NCI-H2227 treated with DMSO at 0.1 percent for 48 hours (cell line): Measurements from ENCODE around the gene RNF187.
A peak's percentile ranks its signal among the peaks of the same experiment; 100 is the strongest.
"Not testable (repeated sequence)": the region's sequence is repeated elsewhere in the genome, so short reads cannot be mapped to it uniquely, and the experiment has no call there.

ENCODE experiments used
- DNase-seq: peaks from one replicate; lab custom pipeline; 2025; lab: John Stamatoyannopoulos, UW

RNF187 gene

GRCh38 chr1:228460821-228461220 is 26.4 kb upstream of the RNF187 start:
- no peak for DNase-seq

GRCh38 chr1:228462560-228462959 is 24.6 kb upstream of the RNF187 start:
- DNase-seq = no peak

DNA sequence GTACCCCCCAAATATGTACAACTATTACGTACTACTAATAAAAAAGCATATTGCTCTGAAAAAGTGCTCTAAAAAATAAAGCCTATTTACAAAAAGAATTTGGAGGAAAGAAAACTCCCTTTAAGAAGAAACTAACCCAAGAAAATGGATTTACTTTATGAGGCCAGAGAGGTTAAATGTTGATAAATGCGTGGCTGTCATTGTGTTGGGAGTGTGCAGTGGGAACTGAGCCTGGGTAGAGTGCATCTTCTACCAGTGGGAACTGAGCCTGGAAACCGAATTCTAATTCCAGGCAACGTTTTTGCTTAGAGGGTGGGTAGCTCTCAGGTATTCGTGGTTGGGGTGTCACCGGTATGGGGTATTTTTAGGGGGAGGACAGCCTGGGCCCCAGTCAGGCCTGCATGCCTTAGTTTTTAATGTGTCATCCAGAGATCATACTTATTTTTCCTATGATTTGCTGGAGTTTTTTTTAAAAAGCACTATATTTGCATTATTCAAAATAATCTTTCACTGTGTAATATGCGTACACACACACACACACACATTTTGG is 24.1 kb upstream of the RNF187 start:
- DNase-seq = no peak

DNA sequence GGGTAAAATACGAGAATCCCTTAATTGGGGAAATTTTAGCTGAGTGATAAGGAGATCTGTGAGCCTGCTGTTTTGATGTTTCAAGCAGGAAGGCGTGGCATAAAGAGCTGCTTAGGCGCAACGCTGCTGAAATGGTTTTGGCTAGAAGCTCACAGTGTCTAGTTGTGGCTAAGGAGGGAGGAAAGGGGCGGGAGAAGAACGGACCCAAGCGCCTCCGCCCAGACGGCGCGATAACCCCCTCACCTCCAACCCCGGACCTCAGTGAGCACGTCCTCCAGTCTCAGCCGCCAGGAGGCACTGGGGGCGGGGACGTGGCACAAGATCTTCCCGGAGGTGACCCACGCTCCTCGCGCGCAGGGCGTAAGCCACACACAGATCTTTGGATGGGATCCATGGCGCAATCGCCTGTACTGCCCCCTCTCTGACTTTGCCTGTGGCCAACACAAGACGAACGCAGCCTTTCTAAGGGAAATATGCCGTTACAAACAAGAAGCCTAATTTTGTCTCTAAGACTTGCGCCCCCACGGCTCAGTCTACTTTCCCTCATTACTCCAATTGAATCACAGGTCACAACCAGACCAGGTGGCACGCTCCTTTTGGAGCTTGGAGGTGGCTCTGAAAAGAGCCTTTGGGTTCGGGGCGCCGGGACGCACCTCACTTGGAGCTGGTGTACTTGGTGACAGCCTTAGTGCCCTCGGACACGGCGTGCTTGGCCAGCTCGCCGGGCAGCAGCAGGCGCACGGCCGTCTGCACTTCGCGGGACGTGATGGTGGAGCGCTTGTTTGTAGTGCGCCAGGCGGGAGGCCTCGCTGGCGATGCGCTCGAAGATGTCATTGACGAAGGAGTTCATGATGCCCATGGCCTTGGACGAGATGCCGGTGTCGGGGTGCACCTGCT is 23.4 kb upstream of the RNF187 start:
- DNase-seq = peak; percentile 53

- DNase-seq = peak; percentile 96
Observed at GRCh38 chr1:228464487-228464983, 22.6 kb upstream of the RNF187 start.

DNA sequence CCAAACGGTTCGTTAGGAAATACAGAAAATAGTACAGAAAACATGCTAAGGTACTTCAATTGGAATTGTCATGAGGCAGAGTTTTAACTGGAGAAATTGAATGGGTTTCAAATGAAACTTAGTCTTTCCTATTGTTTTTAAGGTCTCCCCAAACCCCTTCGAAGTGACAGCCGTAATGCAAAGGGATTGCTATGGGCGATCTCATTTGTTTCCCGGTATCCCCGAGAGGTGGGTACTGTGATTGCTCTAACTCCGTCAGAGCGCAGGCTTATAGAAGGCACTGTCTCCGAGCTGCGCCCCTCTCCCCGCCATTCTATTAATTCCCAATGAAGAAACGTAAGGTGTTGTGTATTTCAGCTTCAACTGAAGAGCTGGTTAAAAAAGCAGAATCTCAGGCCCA is 22.0 kb upstream of the RNF187 start:
- DNase-seq = peak; percentile 64

DNA sequence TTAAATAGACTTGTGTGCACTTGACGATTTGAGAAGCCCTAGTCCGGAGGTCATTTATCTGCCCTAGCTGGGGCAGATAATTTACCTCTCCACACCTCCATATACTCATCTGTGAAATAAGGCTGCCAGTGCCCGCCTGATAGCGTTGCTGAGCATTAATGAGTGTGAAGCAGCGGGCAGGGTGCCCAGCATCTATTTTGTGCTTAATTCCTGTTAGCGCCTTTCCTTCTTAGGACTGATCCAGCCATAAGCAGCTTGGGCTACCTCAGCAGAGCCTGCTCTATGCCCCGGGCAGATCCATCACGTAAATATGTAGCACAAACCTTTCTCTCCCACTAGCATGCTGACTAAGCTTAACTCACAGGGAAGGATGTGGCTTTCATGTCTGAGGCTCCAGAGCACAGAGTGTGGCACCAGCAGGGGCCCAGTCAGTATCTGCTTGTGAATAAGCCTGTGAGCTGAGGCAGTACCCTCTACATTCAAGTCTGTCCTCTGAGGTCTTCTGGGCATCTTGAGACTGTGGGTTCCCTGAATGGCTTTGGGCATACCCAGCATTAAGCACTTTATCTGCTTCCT is 21.5 kb upstream of the RNF187 start:
- DNase-seq = peak; percentile 62

DNA sequence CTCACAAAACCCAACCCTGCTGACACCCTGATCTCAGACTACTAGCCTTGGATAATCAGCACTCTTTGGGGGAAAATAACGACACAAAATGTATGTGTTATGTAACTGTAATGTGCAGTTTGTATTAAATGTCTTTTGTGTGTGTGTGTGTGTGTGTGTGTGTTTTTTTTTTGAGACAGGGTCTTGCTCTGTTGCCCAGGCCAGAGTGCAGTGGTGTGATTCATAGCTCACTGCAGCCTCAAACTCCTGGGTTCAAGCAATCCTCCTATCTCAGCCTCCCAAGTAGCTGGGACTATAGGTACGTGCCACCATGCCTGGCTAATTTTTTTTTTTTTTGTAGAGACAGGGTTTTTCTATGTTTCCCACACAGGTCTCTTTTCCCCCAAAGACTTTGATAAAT is 19.0 kb upstream of the RNF187 start:
- DNase-seq = not testable (repeated sequence)

DNA sequence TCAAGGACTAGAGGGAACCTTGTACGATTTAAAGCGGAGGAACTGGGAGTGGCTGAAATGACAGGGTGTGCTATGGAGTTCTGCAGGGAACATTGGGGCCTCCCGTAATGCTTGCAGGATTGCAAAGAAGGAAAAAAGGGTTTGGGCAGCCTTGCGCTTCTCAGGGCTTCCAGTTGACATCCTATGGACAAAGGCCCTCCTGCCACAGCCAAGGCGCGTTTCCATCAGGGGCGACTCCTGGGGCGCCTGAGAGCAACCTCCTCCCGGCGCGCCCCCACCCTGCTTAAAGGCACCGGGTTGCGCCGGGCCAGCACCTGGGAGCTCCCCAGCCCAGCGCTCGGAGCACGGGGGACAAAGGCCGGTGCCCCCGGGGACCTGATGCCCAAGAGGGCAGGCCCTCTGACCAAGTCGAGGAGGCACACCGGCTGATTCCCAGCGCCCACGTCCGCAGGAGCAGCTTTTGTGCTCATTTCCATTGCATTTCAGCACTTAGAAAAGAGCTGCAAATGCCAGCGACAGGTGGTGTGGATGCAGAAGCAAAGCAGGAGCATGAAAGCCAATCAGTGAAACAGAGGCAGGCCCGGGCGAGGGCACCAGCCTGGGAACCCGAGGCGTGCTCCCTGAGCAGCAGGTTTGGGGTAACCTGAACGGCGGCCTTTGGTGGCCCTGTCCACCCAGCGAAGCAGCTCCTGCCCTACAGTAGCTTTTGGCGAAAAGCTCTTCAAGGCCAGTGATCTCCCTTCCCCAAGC is 17.6 kb upstream of the RNF187 start:
- no peak for DNase-seq

DNA sequence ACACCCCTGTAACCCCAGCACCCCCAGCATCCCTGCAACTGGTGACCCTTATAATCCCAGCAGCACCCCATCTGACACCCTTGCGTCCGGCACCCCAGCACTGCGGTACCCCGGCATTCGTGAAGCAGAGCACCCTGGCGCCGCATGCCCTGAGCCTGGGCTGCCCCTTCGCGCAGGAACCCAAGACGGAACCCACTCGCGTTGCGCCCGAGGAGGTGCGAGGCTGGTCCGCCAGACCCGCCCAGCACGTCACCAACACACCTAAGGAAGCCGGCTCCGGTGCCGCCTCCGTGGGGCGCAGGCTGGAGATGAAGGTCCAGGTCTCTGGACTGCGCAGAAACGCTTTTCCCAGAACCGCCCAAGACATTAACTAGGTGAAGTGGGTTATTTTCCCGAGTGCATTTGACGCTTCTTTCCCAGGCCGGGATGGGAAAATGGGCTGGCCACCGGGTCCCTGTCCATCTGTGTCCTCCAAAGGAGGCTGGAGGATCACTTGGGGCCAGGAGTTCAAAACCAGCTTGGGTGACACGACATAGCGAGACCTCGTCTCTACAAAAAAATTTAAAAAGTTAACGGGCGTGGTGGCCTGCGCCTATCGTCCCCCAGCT is 15.9 kb upstream of the RNF187 start:
- DNase-seq = no peak

DNA sequence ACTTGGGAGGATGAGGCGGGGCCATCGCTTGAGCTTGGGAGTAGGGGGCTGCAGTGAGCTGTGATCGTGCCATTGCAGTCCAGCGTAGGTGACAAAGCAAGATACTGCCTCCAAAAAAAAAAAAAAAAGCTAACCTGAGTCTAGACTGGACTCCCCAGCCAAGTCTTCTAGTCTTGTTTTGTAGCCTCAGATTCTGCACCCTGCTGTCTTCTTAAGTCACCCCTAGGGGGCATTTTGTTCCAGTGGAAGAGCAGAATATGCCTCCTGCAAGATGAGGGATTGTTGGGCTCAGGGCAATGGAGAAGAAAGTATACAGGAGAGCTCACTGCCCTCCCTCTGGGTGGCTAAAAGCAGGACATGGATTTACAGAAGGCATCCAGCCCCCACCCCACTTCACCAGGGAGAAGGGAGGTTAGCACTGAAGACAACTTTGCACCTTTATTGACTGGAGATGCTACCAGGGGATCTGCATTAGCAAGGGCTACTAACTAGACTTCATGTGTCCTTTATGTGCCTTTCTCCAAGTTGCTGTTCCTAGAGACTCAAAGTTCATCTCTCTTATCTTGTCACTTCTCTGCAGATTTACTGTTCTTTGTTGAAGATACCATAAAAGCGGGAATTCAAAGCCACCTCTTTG is 15.3 kb upstream of the RNF187 start:
- no peak for DNase-seq

- no peak for DNase-seq
Observed at GRCh38 chr1:228472655-228473054, 14.5 kb upstream of the RNF187 start.

DNA sequence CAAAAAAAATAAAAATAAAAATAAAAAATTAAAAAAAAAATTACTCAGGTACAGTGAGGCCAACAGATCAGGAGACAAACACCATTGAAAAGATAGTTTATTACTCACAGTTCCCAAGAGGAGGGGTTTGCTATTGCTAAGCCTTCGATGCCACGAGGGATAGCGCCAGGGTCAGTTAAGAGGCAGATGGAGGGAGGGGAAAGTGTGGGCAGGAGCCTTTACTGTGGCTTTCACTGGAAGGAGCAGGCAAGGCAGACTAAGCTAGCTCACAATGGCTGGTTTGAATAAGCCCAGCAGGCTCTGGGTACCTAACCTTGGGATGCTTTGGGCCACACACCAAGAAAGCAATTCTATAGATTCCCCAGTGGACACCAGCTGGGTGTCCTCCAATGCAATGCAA is 12.7 kb upstream of the RNF187 start:
- DNase-seq = no peak

GRCh38 chr1:228475812-228476211 is 11.4 kb upstream of the RNF187 start:
- no peak for DNase-seq

DNA sequence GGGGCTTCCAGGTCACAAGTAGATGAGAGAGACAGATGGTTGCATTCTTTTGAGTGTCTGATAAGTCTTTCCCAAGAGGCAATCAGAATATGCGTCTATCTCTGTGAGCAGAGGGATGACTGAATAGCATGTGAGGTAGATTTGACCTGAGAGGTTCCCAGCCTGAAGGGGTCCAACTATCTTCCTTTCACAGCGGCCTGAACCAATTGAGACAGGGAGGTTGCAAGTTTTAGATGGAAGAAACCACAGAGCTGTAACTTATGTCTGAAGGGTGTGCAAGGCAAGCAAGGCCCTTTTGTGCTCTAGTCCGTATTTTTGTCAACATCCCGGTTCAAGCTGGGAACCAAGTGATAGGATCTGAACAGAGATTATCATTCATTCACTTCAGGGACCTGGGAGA is 9.9 kb upstream of the RNF187 start:
- DNase-seq = no peak

DNA sequence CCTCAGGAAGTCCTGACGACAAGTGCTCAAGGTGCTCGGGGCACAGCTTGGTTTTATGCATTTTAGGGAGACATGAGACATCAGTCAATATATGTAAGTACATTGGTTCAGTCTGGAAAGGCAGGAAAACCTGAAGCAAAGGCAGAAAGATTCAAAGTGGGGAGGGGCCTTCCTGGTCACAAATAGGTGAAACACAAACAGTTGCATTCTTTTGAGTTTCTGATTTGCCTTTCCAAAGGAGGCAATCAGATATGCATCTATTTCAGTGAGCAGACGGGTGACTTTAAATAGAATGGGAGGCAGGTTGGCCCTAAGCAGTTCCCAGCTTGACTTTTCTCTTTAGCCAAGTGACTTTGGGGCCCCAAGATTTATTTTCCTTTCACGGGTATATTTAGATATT is 8.9 kb upstream of the RNF187 start:
- DNase-seq = no peak

GRCh38 chr1:228478912-228479711 is 8.1 kb upstream of the RNF187 start:
- DNase-seq = no peak

DNA sequence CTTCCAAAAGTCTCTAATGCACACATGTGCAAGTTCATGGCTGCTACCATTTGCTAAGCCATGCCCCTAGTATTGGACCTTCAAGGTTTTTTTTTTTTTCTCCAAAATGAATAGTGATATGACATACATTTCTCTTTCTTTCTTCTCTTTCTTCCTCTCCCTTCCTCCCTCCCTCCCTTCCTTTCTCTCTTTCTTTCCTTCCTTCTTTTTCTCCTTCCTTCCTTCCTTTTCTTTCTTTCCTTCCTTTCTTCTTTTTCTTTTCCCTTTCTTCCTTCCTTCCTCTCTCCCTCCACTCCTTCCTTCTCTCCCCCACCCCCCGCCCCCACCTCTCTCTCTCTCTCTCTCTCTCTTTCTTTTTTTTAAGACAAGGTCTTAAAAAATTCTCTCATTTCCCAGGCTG is 3.4 kb upstream of the RNF187 start:
- DNase-seq = no peak

DNA sequence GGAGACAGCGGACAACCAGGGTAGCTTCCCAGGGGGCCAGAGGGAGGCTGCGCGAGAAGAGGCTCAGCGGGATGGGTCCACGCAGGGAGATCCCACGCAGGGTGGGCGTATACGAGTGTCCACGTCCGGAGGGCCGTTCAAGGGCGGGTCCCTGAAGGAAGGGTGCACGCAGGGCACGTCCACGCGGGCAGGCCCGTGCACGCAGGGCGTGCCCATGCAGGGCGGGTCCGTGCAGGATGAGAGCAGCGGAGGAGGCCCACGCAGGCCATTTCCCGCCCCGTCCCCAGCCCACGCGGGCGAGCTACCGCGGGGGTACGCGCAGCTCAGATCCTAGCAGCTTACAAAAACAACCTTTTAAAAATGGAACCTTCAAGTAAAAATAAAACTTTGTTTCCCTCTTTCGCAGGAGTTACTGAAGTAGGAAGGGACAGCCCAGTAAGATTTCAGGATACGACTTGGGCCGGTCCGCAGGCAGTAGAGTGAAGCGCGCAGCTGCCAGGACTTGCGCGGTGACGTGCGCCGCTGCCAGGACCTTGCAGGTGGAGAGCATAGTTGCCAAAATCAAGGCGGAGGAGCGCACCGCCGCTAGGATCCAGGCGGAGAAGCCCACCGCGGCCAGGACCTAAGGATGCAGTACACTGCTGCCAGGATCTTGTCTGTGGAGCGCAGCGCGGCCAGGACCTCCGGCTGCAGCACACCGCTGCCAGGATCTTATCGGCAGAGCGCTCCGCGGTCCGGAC is 416 bp upstream of the RNF187 start:
- peak; percentile 92 for DNase-seq
